GM21423 (cell line): ENCODE measurements around the gene ZBTB16.

Experiments used
- ATAC-seq: cut with Tn5 transposase; IDR thresholded peaks from one replicate; pipeline ENCODE4 v1.9.1; 2021; ENCODE audit warnings: mild to moderate bottlenecking, moderate library complexity; ENCODE audit not compliant: unreplicated experiment

The ZBTB16 gene, protein sequence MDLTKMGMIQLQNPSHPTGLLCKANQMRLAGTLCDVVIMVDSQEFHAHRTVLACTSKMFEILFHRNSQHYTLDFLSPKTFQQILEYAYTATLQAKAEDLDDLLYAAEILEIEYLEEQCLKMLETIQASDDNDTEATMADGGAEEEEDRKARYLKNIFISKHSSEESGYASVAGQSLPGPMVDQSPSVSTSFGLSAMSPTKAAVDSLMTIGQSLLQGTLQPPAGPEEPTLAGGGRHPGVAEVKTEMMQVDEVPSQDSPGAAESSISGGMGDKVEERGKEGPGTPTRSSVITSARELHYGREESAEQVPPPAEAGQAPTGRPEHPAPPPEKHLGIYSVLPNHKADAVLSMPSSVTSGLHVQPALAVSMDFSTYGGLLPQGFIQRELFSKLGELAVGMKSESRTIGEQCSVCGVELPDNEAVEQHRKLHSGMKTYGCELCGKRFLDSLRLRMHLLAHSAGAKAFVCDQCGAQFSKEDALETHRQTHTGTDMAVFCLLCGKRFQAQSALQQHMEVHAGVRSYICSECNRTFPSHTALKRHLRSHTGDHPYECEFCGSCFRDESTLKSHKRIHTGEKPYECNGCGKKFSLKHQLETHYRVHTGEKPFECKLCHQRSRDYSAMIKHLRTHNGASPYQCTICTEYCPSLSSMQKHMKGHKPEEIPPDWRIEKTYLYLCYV

DNA sequence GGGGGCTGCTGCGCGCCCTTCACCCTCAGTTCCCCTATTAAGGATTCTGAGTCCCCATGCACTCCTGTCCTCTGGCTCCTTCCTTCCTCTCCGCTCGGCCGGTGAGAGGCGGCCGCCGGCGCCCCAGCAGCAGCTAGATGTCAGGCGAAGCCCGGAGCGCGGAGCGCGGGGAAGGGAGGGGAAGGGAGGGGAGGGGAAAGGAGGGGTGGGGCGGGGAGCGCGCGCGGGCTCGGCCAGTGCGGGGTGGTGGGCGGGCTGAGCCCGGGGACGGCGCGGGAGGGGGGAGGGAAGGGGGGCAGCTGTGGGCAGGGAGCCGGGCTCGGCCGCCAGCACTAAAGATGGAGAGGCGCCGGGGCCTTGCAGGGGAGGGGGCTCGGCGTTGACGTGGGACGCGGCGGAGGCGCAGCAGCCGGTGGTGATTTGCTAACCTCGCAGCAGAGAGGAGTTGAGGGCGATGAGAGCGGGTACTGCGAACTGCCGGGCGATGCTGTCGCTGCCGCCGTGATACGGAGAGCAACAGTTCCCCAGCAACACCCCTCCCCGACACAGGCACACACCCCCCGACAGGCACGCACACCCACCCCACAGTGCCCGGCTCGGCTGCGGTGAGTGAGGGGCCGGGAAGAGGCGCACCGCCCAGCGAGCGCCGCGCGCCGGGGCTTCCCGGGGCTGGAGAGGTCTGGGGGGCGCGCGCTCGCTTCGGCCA lies at the start of gene ZBTB16:
ZBTB16 (plus strand) TSS at position 434 of the 706 bp plus-strand sequence. CDS start 3,590 bp downstream, outside the sequence.
- ATAC-seq, result no peak

DNA sequence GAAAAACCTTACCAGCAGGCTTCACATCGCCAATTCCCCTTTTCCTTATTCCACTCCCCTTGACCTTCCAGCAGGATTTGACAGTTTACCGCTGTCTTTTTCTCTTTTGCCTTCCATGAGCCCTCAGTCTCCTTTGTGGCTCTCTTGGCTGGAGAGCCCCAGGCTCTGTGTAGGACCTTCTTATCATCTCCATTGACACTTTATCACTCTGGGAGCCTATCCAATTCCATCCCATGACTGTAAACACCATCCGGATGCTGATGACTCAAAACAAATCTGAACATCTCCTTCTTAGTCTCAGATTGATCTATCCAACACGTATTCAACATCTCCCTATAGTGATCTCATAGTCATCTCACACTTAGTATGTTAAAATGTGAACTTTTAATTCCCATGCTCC lies 48.6 kb upstream of the ZBTB16 start:
- no peak for ATAC-seq

DNA sequence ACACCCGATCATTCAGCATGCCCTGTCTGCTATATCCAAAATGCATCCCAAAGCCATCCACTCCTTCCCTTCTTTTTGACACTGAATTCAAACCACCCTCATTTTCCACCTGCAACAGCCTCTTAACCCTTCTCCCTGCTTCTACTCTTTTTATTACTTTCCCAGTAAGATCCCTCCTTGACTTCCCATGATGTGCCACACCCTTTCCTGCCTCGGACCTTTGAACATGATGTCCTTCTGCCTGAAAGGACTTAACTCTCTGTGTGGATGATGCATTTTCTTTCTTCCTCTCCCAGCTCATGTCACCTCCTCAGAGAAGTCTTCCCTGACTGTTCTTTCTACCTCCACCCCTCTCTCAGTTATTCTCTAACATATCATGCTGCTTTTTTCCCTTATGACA lies 48.1 kb upstream of the ZBTB16 start:
- ATAC-seq, result no peak

DNA sequence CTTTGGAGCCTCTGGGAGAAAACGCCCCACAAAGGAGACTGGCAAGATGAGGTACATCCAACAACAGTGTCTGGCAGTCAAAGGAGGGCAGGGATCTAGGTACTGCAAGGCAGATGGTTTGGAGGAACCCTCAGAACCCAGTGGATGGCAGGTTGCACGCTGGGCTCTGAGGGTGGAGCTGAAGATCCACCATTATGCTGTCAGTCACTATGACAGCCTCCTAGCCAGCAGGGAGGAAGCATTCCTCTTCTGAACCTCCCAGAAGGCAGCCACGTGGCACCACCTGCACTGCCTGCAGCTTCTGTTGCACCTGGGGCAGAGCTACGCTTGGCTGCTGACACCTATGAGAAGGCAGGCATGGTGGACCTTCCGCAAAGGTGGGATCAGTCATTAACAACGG lies 44.4 kb upstream of the ZBTB16 start:
- ATAC-seq, result no peak

DNA sequence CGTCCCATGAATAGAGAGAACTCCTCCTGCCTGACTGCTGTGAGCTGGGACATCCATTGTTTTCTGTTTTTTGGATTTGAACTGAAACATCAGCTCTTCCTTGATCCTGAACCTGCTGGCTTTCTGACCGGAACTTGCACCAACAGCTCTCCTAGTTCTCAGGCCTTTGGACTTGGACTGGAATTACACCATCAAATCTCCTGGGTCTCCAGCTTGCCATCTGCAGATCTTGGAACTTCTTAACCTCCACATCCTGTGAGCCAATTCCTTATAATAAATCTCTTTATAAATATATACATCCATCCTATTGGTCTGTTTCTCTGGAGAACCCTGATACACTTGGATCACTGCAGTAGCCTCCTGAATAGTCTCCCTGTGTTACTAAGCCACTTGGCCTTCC lies 42.5 kb upstream of the ZBTB16 start:
- no peak for ATAC-seq

DNA sequence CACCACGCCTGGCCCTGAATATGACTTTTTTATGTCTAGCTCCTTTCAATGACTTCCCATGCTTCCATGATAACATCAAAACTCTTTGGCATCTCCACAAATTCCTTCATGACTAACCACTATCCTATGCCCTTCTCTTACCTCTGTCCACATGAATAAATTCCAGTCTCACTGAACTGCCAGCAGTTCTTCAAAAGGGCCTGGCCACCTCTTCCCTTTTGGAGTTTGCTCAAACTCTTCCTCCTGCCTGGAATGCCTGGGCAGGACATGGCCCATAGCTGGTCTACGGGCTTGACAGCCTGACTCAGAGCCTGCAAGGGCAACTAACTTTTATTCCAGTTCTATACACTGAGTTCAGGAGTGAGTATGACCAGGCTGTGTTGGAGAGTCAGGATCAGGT lies 41.8 kb upstream of the ZBTB16 start:
- ATAC-seq, result no peak

DNA sequence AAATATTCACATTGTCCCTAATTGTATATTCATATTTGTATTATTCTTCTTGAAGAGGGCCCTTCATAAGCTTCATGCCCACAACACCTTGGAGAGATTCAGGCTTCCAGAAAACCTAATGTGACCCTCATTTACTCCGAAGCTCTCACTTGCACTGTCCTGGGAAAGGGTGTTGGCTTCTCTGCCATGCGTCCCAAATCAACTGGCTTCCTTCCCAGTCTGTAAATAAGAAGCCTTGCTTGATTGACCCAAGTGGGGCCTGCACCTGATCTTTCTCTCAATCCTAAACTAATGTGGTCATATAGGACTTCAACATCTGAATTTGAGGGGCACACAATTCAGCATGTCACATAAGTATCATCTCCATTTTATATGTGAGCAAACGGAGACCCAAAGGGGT lies 40.5 kb upstream of the ZBTB16 start:
- ATAC-seq, result no peak

DNA sequence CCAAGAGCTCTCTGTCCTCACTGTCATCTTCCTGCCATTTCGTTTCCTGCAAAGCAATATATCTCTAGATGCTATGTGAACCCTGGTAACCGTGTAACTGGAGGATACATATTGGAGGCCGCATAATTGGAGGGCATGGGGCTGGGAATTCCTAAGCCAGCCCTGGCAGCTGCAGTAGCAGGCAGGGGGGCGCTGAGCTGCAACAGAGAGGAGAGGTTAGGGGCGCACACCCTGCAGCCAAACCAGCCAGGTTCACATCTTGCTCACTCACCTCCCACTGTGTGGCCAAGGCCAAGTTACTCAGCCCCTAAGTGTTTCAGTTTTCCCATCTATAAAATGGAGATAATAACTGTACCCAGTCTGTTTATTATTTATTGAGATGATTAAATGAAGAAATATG lies 39.9 kb upstream of the ZBTB16 start:
- ATAC-seq, result no peak

DNA sequence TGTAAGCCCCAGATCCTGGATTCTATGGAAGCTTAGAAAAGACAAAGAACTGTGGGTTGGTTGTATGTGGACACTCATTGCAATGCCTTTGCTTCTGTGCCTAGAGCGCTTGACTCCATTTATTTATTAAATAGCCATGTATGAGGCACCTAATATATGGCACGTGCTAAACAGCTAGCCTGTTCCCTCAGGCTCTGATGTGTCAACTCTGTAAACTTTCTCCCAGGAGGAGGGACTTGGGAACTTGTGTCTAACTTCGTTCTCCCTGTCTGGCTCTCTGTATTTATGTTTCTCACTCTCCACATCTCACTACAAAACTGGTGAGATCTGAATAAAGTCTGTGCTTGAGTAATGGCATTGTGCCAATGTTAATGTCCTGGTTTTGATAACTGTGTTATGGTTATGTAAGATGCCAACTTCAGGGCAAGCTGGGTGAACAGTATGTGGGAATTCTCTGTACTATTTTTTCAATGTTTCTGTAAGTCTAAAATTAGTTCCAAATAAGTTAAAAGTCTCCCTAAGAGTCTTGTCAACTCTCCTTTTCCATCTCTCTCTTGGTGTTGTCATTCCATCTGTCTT lies 34.1 kb upstream of the ZBTB16 start:
- ATAC-seq, result no peak

DNA sequence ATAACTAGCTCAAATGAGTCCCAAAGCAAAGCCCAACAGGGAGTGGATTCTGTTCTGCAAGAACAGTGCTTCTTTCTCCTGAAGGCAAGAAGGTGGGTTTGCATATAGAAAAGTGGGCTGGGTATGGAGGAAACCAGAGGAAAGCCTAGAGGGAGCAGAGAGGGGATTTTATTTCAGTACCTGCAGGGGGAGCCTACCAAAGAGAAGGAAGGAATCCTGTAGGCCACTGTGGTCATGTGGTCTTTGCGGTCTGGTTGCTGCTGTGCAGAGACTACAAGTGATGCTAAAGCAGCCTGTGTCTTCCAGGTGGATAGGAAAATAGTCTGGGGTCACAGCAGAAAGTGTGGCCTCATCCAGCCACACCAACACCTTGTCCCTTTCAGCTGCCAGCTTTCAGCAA lies 33.2 kb upstream of the ZBTB16 start:
- no peak for ATAC-seq

DNA sequence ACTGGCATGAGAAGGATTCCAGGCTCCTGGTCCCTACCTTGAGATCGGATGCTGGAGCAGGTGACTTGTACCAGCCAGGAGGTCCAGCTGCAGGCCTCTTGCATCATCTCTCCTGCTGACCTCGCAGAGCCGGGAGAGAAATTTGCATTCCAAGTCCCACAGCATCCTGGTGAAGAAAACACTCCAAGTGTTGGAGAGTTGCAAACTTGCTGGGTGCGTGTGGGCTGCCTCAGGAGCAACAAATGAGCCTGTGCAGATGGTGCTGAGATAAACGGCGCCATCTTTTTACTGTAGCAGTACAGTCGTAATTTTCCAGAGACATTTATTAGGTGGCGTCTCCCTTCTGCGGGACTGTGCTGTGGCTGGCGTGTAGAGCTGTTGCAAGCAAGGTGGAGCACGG lies 32.1 kb upstream of the ZBTB16 start:
- ATAC-seq, result no peak

DNA sequence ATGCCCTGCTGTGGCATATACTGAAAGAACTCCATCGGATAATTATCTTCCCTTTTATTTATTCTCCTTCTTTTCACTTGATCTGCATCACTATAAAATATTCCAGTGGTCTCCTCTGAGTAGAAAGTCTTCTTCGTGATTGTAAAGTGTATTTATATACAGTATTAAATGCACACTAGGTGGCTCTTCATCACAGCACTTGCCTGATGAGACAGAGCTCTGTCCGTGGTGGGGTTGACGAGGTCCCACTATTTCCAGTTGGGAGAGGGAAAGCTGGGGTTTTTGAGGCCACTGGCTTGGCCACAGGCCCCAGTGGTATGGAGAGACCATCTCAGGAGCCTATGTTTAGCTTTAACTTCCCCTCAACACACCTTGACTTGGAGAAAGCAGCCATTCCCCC lies 31.6 kb upstream of the ZBTB16 start:
- no peak for ATAC-seq

DNA sequence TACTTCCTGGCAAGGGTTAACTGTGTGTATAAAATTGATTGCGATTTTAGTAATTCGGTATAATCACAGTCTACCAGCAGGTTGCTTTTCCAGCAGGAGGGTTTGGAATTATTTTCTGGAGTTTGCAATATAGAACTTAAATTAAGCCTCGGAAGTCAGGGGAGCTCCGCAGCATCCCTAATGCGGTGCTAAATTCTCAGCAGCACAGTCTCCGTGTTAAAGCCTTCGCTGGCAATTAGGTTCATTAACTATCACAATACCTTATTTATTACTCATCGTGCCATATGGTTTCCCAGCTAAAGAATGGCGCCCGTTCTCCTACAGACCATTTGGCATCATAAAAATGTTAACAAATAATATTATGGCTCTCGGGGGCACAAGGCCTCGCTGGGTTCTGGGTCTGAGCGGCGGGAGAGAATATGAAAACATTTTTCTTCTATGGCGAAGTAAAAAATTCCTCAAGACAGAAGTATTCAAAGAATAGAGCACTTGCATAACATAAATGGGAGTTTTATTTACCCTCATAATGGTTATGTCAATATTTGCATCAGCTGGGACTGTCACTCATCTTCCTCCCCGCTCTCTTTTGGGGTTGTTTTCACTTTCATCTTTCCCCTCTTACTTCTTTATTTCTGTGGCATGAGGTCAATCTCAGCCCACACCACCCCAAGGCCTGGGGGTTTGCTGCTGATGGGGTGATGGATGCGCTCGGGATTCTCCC lies 28.1 kb upstream of the ZBTB16 start:
- no peak for ATAC-seq

DNA sequence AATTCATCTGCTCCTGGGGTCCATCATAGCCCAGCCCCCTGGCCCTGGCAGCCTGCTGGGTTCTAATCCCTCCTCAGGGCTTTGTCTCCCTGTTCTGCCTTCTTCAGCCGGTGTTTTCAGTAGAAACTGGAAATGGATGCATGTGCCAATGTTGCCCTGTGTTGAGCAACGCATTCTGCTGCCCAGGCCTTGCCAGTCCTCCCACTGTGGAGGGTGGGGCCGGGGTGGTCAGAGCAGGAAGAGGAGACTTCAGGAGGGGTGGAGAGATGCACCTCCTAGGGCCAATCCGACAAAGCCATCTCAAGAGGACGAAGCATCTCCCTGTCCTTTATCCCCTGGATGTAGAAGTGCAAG lies 27.6 kb upstream of the ZBTB16 start:
- no peak for ATAC-seq

DNA sequence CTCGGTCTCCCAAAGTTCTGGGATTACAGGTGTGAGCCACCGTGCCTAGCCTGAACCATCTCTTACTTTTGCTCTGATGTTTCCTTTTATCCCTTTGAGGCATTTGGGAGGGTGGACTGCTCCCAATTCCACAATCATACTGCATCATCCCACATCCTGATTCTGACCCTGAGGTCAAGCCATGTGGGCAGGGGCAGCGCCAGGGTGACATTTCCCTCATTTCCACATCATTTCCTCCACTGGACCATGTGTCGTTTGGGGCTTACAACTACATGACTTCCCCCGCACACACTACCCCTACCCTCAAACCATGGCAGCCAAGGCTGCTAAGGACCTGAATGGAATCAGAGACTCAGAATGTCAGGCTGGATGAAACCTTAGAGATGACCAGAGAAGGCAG lies 26.4 kb upstream of the ZBTB16 start:
- ATAC-seq, result no peak

DNA sequence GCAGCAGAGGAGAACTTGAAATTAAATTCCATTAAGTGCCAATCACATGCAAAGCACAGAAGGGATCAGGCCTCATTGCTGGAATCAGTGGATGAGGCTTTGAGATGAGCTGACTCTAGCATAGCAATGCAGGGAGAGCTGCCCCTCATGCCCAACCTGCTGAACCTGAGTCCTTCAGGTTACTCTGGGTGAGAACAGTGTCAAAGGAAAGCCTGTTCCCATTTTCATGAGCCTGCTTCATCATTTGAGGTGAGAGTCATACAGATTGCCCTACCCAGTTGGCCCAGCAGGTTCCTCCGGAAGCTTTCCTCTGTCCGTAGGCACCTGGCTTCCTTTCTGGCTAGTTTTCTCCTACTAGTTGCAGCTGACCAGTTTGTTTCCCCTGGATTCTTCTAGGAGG lies 25.9 kb upstream of the ZBTB16 start:
- ATAC-seq, result no peak

DNA sequence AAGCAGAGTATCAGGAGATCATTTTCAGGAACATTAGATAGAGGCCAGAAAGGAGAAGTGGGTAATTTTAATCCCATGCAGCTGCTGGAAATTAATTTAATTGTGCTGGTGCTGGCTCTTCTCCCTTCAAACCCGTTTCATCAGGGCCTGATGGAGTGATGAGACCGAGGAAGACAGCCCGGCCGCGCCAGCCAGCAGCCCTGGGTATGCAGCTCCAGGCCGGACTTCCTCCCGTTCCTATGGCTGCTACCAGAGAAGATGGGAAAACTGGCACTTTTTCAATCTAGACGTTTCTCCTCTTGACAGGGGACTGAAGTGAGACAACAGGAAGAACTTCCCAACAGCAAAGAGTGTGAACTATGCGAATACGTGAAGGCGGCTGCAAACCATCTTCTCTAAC lies 24.6 kb upstream of the ZBTB16 start:
- no peak for ATAC-seq

DNA sequence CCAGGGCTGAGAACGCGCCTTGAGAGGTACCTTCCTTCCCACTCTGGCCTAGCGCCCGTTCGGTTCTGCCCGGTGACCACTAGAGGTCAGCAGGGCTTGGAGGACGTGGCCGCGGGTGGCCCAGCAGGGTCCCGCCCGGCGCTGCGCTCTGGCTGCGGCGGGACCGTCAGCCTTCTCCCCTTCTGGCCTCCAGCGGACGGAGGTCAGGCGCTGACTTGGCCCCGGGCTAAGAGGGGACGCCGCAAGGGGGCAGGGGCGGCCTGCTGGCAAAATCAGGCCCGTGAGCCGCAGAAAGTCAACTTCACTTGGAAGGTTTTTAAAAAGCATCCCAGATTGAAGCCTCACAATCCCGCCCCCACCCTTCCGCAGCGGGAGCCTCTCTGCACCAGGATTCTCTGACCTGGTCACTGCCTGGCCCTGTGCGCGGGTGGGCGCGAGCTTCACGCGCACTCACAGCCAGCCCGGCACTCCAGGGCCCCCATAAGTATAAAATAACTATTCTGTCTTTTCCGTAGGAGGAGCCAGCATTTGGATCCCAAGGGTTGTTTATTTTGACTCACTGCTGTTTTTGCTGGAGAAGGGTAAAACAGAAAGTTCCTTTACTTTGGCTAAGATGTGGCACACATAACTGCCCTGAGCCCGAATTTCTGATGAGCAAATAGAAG lies 23.2 kb upstream of the ZBTB16 start:
- ATAC-seq, result no peak

DNA sequence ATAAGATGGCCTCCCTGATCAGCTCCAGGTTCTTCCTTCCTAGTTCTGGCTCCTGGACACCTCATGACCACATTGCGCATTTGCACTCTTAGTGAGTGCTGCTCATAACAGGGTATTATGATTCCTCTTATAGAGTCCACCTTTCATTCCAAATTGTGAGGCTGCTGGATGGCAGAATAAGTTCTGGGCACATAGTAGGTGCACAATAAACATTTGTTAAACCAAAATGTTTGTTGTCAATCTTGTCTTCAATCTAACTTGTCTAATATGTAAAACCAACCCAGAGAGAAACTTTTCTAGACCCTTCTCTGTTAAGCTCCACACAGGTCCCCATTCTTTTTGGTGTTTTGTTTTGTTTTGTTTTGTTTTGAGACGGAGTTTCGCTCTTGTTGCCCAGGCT lies 22.6 kb upstream of the ZBTB16 start:
- ATAC-seq, result no peak

DNA sequence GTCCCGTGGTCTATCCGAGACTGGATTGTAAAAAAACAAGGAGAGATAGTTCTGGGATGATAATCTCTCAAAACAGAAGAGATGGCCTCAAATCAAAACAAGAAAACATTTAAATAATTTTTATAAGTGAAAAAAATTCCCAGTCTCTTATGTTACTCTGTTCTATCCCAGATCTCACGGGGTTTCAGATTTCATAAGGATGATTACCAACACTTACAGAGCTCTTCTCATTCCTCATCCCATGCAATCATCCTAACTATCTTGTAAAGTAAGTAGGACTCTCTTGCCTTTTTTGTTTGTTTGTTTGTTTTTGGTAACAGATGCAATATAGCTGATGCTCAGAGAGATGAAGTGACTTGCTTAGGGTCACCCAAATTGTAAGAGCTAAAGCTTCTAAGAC lies 20.0 kb upstream of the ZBTB16 start:
- ATAC-seq, result no peak
